HG02852 (cell line): ENCODE data around the gene TOR1AIP2.

ENCODE experiments used
- ATAC-seq: cut with Tn5 transposase; IDR thresholded peaks from one replicate; pipeline ENCODE4 v1.9.1; 2021; ENCODE audit warnings: mild to moderate bottlenecking, moderate library complexity; ENCODE audit not compliant: unreplicated experiment

Gene TOR1AIP2

DNA sequence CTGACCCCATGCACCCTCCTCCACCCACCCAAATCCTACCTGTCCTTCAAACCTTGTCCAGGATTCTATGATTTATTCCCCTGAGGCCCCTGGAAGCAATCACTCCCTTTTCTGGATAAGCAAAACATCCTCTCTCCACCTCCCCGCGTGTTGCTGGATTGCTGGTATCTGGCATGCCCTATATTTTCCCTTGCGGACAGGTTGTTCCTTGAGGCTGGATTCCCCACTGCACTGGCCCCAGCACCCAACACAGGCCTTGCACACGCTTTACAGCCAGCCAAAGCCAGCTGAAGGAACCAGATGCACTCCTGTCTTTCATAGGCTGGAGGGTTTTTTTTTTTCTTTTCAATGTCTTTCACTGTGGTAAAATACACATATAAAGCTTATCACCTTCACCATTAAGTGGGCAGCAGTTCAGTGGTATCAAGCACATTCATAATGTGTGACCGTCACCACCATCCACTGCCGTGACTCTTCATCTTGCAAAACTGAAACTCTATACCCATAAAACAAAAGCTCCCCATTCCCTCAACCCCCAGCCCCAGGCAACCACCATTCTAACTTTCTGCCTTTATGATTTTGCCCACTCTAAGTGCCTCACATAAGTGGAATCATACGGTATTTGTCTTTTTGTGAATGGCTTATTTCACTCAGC is 50.9 kb downstream of the TOR1AIP2 start:
- ATAC-seq, result no peak

GRCh38 chr1:179825798-179826460 is 51.7 kb downstream of the TOR1AIP2 start:
- no peak for ATAC-seq

GRCh38 chr1:179825206-179825605 is 52.4 kb downstream of the TOR1AIP2 start:
- ATAC-seq, result no peak

DNA sequence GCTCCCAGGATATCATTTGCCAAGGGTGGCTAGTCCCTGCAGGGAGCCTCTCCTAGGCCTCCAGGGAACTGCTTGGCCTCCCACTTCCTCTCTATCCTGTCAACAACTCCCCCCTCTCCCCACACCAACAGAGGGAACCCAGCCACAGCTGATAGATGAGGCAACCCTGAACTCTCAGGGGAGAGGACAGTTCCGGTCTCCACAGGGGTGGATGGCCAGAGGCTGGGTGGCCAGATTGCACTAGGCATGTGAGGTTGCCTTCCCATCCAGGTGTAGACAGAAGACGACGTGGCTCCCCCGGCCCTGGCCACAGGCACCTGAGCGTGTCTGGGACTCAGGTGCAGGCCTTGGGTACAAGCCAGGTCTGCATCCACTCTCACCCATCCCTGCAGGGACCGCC is 53.3 kb downstream of the TOR1AIP2 start:
- no peak for ATAC-seq

- no peak for ATAC-seq
Observed at GRCh38 chr1:179823693-179824092, 53.9 kb downstream of the TOR1AIP2 start.

DNA sequence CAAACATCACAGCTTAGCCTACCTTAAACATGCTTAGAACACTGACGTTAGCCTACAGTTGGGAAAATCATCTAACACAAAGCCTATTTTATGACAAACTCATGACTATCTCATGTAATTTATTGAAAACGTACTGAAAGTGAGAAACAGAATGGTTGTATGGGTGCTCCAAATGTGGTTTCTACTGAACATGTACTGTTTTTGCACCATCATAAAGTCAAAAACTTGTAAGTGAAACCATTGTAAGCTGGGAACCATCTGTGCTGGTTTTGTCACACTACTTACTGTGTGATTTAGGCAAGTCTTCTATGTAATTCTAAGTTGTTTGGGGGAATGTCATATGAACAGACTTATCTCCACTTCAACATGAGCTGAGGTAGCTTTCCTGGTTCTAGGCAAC is 55.5 kb downstream of the TOR1AIP2 start:
- no peak for ATAC-seq

DNA sequence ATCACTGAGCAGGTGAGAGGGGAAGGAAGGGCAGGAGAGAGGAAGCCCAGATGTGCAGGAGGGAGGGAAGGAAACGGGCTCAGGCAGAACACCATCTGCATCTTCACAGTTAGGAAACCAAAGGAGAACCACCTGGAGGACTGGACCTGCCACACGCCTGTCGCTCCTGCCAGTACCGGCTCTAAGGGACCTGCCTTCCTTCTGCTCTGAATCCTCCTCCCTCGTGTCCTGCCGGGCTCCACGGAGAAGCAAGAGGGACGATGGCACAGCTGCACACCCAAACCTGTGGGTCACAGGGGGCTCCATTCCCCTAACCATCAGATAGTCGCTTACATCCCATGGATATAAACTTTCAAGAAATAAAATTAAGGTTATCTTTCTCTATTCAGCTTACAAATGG is 56.1 kb downstream of the TOR1AIP2 start:
- no peak for ATAC-seq

GRCh38 chr1:179820226-179820970 is 57.2 kb downstream of the TOR1AIP2 start:
- ATAC-seq, result no peak

DNA sequence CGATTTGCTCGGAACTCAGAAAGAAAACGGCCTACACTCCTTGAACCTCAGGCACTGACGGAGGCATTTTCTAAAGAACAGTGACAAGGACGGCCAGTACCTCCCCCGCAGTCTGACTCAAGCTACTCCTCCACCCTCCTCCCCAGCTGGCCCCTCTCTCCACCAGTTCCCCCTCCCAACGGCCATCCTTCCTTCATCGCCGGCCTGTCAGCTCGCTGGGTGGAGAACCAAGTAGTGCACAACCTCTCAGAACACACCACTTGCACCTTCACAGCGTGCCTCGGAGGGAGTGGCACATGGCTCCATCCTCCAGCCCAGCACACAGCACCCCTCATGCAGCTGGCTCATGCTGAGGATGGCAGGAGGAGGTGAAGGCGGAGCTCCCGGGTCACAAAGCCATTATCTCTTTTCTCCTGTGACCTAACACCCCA is 58.8 kb downstream of the TOR1AIP2 start:
- ATAC-seq, result no peak

DNA sequence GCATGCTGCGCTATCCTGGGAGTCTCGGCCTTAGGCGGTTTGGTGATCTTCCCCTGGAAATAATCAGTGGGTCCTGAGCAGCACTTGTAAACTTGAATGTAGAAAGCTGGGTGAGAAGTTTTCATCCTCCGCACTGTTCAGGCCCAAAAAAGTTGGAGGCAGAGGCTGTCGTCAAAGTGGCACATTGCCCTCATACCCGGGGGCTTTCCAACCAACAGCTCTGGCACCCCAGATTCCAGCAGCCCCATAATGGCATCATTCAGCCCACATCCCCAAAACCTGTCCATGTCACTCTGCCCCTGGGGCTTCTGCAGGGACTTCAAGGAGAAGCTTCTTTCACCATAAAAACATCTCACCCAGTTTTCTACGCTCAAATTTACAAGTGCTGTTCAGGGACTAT is 59.3 kb downstream of the TOR1AIP2 start:
- no peak for ATAC-seq

DNA sequence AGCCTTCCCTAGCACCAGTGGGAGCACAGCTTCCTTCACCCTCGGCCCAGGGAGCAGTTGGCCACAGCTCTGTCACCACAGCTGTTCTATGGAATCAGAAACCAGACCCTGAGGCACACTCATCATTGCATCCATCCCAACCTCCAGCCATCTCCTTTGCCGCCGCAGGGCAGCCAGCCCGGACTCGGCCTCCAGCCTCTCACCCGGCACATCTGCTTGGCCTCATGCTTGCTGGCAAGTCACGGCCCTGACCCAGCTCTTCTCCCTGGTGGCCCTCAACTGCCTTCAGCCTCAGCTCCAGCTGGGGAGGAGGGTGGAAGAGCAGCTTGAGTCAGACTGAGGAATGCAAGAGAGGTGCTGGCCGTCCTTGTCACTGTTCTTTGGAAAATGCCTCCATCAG is 59.8 kb downstream of the TOR1AIP2 start:
- ATAC-seq, result no peak

GRCh38 chr1:179817056-179817455 is 60.5 kb downstream of the TOR1AIP2 start:
- no peak for ATAC-seq

GRCh38 chr1:179816196-179816960 is 61.2 kb downstream of the TOR1AIP2 start:
- no peak for ATAC-seq

GRCh38 chr1:179815641-179816040 is 62.0 kb downstream of the TOR1AIP2 start:
- ATAC-seq, result no peak

DNA sequence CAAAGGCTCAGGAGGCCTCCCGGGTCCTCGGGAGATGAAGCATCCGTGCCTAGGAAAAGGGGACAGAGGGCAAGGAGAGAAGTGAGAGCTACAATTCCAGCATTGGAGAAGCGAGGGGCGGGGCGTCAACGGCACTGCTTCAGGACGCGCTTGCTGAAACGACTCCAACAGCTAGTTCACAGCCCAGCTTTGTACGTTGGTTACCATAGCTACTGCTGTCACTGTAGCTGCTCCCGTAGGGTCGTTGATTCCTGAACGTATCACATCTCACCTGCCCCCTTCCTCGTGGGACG is 63.1 kb downstream of the TOR1AIP2 start:
- ATAC-seq, result peak; percentile 34

GRCh38 chr1:179813626-179814545 is 63.7 kb downstream of the TOR1AIP2 start:
- ATAC-seq, result no peak

DNA sequence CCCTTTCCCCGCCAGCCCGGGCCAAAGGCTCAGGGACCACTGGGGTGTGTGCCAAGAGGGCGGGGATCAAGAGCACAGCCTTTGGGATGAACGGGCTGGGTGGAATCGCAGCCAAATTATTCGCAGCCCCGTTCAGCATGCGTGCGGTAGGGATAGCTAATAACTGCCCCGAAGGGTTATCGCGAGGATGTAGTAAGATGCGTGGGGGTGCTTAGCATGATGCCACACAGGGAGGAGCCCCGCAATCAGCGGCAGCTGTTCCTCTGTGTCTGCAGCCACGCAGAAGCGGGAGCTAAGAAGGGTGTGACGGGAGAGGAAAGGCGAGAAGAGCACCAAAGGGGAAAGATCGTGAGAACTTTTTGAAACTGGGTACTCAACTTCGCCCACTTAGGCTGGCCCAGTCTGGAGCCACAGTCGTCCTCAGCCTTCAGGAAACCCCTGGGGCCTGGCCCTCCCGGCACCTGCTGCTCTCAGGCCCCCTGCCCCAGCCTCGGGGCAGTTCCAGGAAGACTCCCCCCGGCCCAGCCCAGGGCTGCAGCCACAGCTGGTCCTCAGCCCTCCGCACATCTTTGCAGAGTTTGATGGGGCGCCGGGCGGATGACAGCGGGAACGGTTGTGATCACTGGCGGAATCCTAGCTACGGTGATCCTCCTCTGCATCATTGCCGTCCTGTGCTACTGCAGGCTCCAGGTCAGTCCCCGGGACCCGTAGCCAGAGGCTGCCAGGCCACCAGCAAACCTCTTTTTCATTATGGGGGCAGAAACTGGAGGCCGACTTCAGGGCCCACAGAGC is 64.9 kb downstream of the TOR1AIP2 start:
- no peak for ATAC-seq

GRCh38 chr1:179810367-179810715 is 67.3 kb downstream of the TOR1AIP2 start:
- no peak for ATAC-seq

DNA sequence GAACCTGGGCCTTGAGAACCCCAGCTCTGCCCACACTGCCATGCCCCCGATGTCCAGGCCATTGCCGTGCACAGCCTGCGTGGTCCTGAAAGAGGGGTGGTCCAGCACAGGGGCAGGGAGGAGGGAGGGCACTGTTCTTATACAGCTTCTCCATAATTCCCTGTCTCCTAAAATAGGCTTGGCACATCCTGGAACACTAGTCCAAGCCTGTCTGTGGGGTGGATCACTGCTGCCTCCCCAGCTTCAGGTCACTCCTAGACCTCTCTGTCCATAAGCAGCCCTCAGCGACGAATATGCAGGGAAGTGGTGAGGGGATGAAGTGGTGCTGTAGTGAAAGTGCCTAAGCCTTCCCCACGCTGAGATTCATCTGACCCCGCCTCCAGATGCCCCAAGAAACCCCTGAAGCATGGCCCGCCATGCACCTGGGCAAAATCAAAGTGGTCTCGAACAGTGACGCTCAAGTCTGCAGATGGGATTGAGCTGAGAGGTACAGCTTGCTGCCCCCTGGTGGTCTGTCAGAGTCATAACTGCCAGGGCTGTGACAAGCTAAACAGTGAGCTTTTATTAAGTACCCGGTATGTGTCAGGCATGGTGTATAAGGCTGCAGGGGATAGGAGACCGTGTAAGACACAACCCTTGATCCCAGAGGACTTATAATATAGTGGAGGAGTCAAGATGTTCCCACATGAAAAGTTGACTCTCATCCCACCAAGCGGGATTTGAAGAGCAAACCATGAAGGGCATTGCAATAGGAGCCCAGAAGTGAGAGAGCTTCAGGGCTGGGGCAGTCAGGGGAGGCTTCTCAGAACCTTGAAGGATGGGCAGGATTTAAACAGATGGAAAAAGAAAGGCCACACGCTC is 67.9 kb downstream of the TOR1AIP2 start:
- ATAC-seq, result peak; percentile 67
